ENCODE data around the gene CREBZF.

- TF ChIP-seq, protein P1, sequence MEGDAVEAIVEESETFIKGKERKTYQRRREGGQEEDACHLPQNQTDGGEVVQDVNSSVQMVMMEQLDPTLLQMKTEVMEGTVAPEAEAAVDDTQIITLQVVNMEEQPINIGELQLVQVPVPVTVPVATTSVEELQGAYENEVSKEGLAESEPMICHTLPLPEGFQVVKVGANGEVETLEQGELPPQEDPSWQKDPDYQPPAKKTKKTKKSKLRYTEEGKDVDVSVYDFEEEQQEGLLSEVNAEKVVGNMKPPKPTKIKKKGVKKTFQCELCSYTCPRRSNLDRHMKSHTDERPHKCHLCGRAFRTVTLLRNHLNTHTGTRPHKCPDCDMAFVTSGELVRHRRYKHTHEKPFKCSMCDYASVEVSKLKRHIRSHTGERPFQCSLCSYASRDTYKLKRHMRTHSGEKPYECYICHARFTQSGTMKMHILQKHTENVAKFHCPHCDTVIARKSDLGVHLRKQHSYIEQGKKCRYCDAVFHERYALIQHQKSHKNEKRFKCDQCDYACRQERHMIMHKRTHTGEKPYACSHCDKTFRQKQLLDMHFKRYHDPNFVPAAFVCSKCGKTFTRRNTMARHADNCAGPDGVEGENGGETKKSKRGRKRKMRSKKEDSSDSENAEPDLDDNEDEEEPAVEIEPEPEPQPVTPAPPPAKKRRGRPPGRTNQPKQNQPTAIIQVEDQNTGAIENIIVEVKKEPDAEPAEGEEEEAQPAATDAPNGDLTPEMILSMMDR (conservative IDR thresholded peaks at IDR 0.05) = no peak
- no peak for TF ChIP-seq ZFX (IDR thresholded peaks at IDR 0.05)
These were observed 1.8 kb upstream of the CREBZF start for GRCh38 chr11:85666687-85667086.

Data from C4-2B (cell line).